Prostate gland (tissue), 2 donors: Measurements from ENCODE around the gene ANKRD39. TPM values are rescaled to one million over a fixed set of nuclear protein-coding genes. Genes with fewer than 3 reads are reported as not detected.
A peak's percentile ranks its signal among the peaks of the same experiment; 100 is the strongest.

ENCODE experiments used
- DNase-seq: peaks from one replicate; pipeline ENCODE4 v3.0.0-alpha.2; 2019; ENCODE audit warnings: low spot score
- H3K27ac ChIP-seq, 2 donors: fragments of 200-600 bp; sonication (generic); 2 replicates each; pipeline ENCODE4 v1.5.1; 2017 to 2019
- H3K27me3 ChIP-seq: fragments of 200-600 bp; sonication (generic); replicated peaks from 2 replicates; pipeline ENCODE4 v1.5.1; 2019; ENCODE audit not compliant: insufficient read depth
- H3K36me3 ChIP-seq, 2 donors: fragments of 200-600 bp; sonication (generic); 1 replicate in 1 of 2; 2 replicates in 1 of 2; pipeline versions ENCODE4 v1.5.1 to v1.8.1; 2017 to 2019
- H3K4me1 ChIP-seq: fragments of 200-600 bp; sonication (generic); replicated peaks from 2 replicates; pipeline ENCODE4 v1.5.1; 2019
- H3K4me3 ChIP-seq, 2 donors: fragments of 200-600 bp; sonication (generic); 2 replicates each; pipeline ENCODE4 v1.5.1; 2017 to 2019
- H3K9me3 ChIP-seq: fragments of 200-600 bp; sonication (generic); 2 replicates; pipeline ENCODE4 v1.5.1; 2017
- POLR2A ChIP-seq: fragments of 450-650 bp; IDR thresholded peaks from one replicate; pipeline ENCODE4 v1.6.1; 2016; ENCODE audit warnings: antibody characterized with exemption, mild to moderate bottlenecking
- POLR2AphosphoS5 ChIP-seq: sonication (generic); formaldehyde crosslinking; IDR thresholded peaks from one replicate; pipeline ENCODE4 v1.6.1; 2017; ENCODE audit warnings: antibody characterized with exemption
- WGBS: methylation state at CpG from one replicate; pipeline ENCODE4 v1.1.5; 2018; 5-methylcytosine and 5-hydroxymethylcytosine counted together
- intact Hi-C: fragments of 100-400 bp; cut with DNase I; formaldehyde crosslinking; loops from one replicate; pipeline ENCODE4 v1.14.2; 2022
- total RNA-seq, 2 donors: library from RNA; depleted of rRNA; stranded (reverse); fragments of >200 nt; gene quantifications; one replicate each; pipeline ENCODE4 v1.1.0, GENCODE V29; 2016
- TF ChIP-seq, protein P1 (sequence below), 4 experiments: fragments of 200-600 bp in 2 of 4; fragments of 450-650 bp in 2 of 4; sonication (generic) in 2 of 4; IDR thresholded peaks; 1 replicate in 3 of 4; 2 replicates in 1 of 4; pipeline ENCODE4 v1.5.1; 2016 to 2019; ENCODE audit warnings: antibody characterized with exemption in 4 of 4, mild to moderate bottlenecking in 2 of 4, moderate library complexity in 2 of 4

The ANKRD39 gene
- total RNA-seq, 2 donors from 2014 or later = 21.2 to 38.7 TPM

DNA sequence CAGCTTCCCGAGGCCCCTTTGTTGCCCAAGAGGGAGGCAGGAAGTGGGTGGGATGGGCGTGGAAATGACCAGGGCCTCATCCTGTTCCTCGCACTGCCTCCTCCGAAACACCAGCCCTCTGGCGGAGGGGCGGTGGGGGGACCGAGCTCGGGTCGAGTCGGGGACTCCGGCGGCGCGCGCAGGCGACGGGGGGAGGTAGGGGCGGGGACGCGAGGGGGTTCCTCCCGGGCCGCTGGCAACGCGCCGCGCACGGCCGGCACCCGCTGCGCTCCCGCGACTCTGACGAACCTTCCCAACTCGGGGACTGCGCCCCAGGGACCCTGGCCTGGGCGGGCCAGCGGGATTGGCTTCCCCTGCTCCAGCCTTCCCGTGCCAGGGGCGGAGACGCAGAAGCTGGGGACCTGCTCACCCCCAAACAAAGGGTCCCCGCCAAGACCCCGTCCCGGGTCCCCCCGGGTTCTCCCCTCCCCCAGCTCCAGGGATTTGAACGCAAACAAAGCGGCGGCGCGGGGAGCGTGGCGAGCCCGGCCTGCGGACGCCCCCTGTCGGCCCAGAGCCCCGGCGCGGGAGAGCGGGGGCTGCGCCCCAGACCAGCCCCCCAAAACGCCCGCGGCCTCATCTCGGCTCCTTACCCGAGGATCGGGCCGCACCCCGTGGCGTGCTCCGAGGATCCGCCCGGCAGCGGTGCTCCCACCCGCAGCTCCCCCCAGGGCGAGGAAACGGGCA is 10.9 kb upstream of the ANKRD39 start:
- intact Hi-C loops = loop anchor here (1.0 to 10.0 kb wide), 2 partner anchors 39 to 334 kb away; partner anchors contain the start of gene ARID5A
- peak; percentile 86 for DNase-seq
- Histone ChIP-seq H3K9me3 (no peaks in the 10 kb centered on the region), H3K4me3 (peak overlapping the region; percentile 99 to 100), H3K27ac (peak overlapping the region; percentile 98 to 99), H3K27me3 (no peaks in the 10 kb centered on the region), H3K36me3 (peaks cover 12 to 27% of the 10 kb centered on the region in 2 donors), H3K4me1 (peaks cover 11% of the 10 kb centered on the region)
- TF ChIP-seq POLR2A (no peak), POLR2AphosphoS5 (peak; percentile 76)
- TF ChIP-seq, protein P1, sequence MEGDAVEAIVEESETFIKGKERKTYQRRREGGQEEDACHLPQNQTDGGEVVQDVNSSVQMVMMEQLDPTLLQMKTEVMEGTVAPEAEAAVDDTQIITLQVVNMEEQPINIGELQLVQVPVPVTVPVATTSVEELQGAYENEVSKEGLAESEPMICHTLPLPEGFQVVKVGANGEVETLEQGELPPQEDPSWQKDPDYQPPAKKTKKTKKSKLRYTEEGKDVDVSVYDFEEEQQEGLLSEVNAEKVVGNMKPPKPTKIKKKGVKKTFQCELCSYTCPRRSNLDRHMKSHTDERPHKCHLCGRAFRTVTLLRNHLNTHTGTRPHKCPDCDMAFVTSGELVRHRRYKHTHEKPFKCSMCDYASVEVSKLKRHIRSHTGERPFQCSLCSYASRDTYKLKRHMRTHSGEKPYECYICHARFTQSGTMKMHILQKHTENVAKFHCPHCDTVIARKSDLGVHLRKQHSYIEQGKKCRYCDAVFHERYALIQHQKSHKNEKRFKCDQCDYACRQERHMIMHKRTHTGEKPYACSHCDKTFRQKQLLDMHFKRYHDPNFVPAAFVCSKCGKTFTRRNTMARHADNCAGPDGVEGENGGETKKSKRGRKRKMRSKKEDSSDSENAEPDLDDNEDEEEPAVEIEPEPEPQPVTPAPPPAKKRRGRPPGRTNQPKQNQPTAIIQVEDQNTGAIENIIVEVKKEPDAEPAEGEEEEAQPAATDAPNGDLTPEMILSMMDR (IDR thresholded peaks at IDR 0.05) = peak; percentile 47 to 77 (median 64)
- under 1% methylated on average over 62 of the region's 76 CpGs for WGBS

DNA sequence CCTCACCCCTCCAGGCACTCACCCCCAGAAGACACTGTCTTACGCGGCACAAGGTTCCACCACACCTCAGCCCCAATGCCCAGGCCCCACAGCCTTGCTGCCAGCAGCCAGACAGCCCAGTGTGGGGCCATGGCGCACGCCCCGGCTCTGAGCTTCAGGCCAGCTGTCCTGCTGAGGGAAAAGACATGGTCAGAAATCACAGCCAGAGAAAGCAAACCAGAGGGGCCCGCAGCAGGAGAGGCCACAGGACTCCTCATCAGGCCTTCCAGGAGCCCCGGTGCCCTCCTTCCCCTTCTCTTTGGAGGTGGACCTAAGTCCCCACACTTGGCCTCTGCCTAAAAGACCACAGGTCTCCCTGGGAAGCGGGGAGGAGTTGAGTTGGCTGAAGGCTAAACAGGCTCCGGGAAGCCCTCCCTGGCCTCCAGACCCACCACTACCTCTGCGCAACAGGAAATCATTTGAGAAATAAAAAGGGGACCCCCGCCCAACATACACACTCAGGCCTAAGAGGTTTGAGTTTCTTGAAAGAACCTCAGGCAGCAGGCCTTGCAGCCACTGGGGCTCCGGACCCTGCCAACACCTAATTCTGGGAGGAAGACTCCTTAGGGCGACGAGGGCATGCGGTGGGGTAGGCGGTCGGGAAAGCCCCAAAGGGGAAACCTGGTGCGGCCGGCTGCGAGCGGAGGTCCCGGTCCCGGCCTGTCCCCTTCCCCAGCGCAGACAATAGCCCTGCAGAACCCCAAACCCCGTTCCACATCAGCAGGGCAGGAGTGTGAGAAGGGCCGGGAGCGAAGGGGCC is 10.1 kb upstream of the ANKRD39 start:
- DNase-seq = no peak
- TF ChIP-seq POLR2AphosphoS5 (no peak), POLR2A (no peak)
- TF ChIP-seq, protein P1 (IDR thresholded peaks at IDR 0.05) = no peak
- H3K4me1 ChIP-seq = peaks cover 11% of the 10 kb centered on the region

DNA sequence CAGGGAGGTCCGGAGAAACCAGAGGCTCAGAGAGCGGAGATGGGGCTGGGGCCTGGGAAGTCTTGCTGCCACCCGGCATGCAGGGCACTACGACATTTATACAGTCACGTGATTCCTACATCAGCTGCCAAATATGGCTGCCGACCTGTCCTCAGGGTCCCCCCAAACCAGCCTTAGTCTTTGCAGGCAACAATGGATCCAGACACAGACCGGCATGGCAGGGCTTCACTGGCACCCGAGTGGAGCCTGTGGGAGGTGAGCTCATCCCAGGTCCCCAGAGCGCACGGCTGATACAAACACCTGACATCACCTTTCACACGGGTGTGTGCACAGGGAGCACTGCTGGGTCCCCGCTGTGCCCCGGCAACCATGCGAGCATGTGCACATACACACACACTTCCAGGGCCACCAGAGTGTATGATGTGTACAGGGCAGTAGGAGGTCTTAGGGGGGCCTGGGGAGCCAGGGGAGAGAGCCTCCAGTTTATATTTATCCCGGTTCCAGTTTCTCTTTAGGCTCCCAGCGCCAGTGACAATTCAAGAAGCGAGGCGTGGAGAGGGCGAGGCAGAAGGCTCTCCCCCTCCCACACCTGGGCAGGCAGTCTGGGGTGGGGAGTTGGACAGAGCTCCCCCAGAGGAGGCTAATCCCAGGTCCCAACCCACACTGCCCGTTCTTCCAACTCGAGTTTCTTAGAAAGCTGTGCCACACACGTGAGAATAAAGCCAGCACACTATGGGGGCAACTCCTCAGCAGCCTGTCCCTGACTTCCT is 9.4 kb upstream of the ANKRD39 start:
- intact Hi-C loops = loop anchor here (10.0 kb wide), 1 partner anchor 332 kb away; the partner anchor contains the start of gene ARID5A
- Histone ChIP-seq H3K4me1 (peaks cover 11% of the 10 kb centered on the region), H3K27ac (peak overlapping the region; percentile 98 to 99), H3K27me3 (no peaks in the 10 kb centered on the region), H3K36me3 (peaks cover 15 to 35% of the 10 kb centered on the region in 2 donors), H3K9me3 (no peaks in the 10 kb centered on the region), H3K4me3 (peak overlapping the region; percentile 99 to 100)
- no peak for TF ChIP-seq POLR2A
- TF ChIP-seq, protein P1 (IDR thresholded peaks at IDR 0.05) = no peak
- no peak for TF ChIP-seq POLR2AphosphoS5
- WGBS = 32% methylated on average over 22 of the region's 22 CpGs
- DNase-seq = no peak

More for the DNA sequence above, 10.1 kb upstream of the ANKRD39 start:
- Histone ChIP-seq H3K9me3 (no peaks in the 10 kb centered on the region), H3K4me3 (peak overlapping the region; percentile 99 to 100), H3K36me3 (peaks cover 15 to 34% of the 10 kb centered on the region in 2 donors), H3K27ac (peak overlapping the region; percentile 98 to 99), H3K27me3 (no peaks in the 10 kb centered on the region)
- intact Hi-C loops = loop anchor here (10.0 kb wide), 1 partner anchor 333 kb away; the partner anchor contains the start of gene ARID5A
- WGBS = 7% methylated on average over 27 of the region's 27 CpGs

DNA sequence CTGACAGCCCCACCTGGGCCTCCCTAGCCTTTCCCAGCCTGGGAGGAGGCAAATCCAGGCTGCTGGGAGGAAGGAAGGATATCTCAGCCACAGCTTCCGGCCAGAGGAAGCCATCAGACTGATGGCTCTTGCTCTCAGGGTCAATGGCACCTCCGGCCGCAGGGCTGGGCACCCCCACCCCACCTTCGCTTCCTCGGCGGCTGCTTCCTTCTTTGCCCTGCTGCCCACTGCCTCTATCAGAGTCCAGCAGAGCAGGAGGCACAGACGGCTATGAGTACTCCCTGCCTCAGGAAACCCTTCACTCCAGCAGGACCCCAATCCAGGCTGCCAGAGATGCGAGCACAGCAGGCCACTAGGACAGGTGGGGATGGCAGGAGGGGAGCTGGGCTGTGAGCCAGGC is 8.8 kb upstream of the ANKRD39 start:
- TF ChIP-seq, protein P1 (IDR thresholded peaks at IDR 0.05) = no peak
- TF ChIP-seq POLR2A (no peak), POLR2AphosphoS5 (no peak)
- Histone ChIP-seq H3K27me3 (no peaks in the 10 kb centered on the region), H3K9me3 (no peaks in the 10 kb centered on the region), H3K27ac (peak overlapping the region; percentile 98 to 99), H3K36me3 (peaks cover 15 to 35% of the 10 kb centered on the region in 2 donors), H3K4me3 (no peak overlapping the region), H3K4me1 (peaks cover 11% of the 10 kb centered on the region)
- intact Hi-C loops = loop anchor here (10.0 kb wide), 1 partner anchor 332 kb away; the partner anchor contains the start of gene ARID5A
- DNase-seq = no peak
- 60% methylated on average over 8 of the region's 8 CpGs for WGBS
